Activated CD8-positive, alpha-beta memory T cell treated with anti-CD3 and anti-CD28 coated beads for 36 hours (primary cell): ENCODE measurements around the gene NUP62. TPM values are rescaled to one million over a fixed set of nuclear protein-coding genes. Genes with fewer than 3 reads are reported as not detected.

Experiments
- CTCF ChIA-PET: fragments of 350-600 bp; sonication (Branson Sonifier 250); formaldehyde crosslinking; loops from one replicate; lab custom pipeline; 2021; ENCODE audit warnings: antibody characterized with exemption; lab: Charles Lee
- POLR2A ChIA-PET: fragments of 350-600 bp; sonication (Branson Sonifier 250); formaldehyde crosslinking; loops from one replicate; lab custom pipeline; 2021; ENCODE audit warnings: antibody characterized with exemption; lab: Charles Lee
- total RNA-seq, 2 experiments: library from RNA; stranded (reverse); gene quantifications; one replicate each; pipeline ENCODE4 v1.2.3, GENCODE V29; 2021

NUP62 gene
- total RNA-seq, 2 experiments from 2014 or later = 206 to 216 TPM

DNA sequence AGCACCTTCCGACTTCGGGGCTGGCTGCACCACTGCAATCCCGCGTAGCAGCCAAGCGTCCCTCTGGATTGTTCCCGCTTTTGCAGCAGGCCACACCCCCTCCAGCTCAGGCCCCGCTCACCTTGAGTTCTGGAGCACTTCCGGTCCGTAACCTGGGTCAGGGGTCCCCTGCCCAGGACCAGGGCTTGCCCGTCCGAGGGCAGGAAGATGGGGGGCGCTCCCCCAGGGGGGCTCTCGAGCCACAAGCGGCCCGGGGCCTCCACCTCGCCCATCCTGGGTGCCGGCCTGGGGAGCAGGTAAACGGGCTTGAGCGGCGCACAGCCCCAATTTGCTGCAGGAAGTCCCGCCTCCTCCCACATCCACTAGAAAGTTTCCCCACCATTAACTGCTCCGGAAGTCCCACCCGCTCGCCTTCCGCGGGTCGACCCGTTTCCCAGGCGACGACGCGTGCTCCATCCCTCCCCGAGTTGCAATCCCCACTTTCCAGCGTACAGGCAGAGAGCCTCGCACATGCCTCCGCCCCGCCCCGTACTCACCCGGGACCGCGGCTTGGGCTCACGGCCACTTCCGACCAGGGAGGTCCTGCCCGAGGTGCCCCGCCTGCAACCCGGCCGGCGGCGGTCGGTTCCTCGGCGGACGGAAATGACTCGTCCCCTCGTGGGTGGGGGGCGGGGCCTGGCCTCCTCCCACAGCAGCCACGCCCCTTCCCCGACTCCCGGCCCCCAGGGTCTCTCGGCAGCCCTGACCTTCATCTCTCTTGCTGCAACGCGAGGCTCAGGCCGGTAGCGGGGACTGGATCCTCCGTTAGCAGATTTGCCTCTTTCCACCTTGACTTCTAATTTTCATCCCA, 62.1 kb downstream of the NUP62 start, which contains the start of gene PNKP:
TSS of gene PNKP (minus strand) at position 644 of the 850 bp plus-strand sequence. CDS start at position 272, 372 bp downstream.
- ChIA-PET CTCF (interaction anchor here (0.6 kb wide), 1 partner anchor 469 kb away, joined by 5 read pairs; no protein-coding TSS in a partner anchor), POLR2A (interaction anchor here (0.5 to 1.4 kb wide), 7 partner anchors 9 to 71 kb away, joined by 3 to 9 read pairs (median 4); partner anchors contain the start of gene PTOV1)

DNA sequence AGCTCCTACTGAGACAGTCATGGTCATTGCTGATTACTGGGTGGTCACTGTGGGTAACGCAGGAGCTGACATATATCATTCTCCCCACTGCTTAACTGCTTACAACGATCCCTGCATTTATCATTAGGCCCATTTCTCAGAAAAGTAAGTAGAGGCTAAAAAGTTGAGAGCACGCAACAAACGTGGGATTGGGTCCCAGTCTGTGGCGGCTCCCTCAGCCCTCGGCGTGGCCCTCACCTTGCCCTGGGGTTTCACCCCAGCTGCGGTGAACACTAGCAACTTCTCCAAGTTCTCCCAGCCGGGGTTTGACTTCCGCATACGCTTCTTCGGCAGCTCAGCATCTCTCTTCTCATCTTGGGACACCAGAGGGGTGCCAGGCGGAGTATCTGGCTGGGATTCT, 64.4 kb downstream of the NUP62 start:
- POLR2A ChIA-PET = interaction anchor here (0.6 to 1.7 kb wide), 3 partner anchors 11 to 60 kb away, joined by 3 to 5 read pairs (median 4); partner anchors contain the start of gene PTOV1
- CTCF ChIA-PET = interaction anchor here (0.7 to 1.1 kb wide), 3 partner anchors 63 to 147 kb away, joined by 3 to 5 read pairs (median 3); partner anchors contain the start of genes ATF5 and NUP62

DNA sequence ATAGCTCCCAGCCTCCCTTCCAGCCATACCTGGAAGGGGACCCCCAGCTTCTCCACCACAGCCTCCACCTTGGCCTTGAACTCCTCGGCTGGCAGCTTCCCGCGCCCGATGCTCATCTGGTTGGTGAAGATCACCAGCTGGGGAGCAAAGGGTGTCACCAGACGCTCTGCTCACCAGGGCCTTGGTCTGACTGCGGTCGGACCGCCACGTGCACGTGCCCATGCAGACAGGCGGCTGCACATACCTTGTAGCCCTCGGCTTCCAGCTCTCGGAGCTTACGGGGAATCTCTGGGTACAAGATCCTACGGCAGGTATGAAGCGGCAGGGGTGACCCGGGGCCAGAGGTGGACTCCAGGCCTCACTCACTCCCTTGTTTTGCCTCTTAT, 65.4 kb downstream of the NUP62 start:
- POLR2A ChIA-PET = interaction anchor here (1.4 to 1.7 kb wide), 2 partner anchors 11 to 14 kb away, joined by 5 to 10 read pairs; partner anchors contain the start of gene PTOV1
- CTCF ChIA-PET = interaction anchor here (1.3 kb wide), 1 partner anchor 13 kb away, joined by 4 read pairs; the partner anchor contains the start of gene PTOV1

DNA sequence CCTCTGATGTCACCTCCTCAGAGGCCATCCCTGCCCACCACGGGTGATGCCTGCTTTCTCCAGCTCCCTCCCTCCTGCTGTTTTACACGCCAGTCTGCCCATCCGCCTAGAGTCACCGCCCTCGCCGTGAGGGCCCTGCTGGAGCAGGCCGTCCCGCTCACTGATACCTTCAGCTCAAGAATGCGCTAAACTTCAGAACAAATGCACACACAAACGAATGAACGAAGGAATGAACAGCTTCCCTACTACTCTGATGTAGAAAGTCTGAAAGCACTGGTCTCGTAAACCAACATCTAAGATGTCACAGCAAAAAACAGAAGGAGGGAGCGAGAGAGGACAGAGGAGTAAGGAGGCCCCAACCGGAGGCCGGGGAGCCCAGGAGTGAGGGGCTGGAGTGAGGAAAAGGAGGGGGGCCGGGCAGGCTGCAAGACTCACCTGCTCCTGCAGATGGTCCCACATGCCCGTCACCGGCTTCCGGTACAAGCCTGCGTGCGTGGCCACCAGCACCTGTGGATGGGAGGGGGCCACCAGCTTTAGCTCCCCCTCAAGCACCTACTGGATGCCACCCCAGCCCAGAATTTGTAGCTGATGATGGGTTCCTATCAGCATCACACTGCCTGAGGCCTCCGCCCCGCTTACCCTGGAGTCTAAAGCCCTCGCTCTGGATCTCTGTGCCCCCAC, 65.9 kb downstream of the NUP62 start:
- ChIA-PET CTCF (interaction anchor here (1.3 to 1.6 kb wide), 2 partner anchors 11 to 13 kb away, joined by 3 to 4 read pairs; partner anchors contain the start of gene PTOV1), POLR2A (interaction anchor here (1.4 to 1.7 kb wide), 2 partner anchors 10 to 13 kb away, joined by 5 to 10 read pairs; partner anchors contain the start of gene PTOV1)

DNA sequence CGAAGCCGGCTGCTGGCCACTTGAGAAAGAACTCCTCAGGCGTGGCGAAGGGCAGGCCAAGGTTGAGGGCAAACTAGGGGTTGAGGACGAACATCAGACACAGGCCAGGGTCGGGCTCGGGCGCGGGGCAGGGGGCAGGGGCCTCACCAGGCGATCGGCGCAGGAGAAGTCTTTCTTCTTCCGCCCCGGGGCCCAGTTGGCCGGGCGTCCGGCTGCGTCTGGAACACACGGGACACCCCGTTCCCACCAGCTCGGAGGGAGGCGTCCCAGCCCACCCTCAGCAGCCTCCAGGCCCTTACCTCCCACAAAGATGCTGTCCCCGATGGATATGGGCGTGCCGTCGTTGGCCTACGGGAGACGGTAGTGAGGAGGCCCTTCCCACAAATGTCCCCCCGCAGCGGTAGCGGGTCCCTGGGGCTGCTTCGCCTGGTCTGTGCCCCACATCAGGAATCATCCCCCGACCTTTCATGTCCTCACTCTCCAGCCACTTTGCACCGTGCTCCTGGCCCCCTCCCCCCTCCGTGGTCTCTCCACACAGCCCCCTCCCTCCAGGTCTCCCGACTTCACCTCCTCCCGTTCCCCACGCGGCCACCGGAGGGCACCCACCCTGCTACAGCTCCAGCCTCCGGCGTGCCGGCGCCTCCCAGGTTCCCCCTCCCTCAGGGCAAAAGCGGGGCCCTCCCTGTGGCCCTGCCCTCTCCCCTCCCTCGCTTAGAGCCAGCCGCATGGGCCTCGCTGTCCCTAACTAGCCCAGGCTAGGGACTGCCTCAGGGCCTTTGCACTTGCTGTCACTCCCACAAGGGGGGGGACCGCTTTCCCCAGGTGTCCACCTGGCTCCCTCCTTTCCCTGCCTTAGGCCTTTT, 66.7 kb downstream of the NUP62 start:
- POLR2A ChIA-PET = interaction anchor here (1.4 kb wide), 1 partner anchor 10 kb away, joined by 10 read pairs; no protein-coding TSS in a partner anchor
- CTCF ChIA-PET = interaction anchor here (1.3 to 1.6 kb wide), 2 partner anchors 12 kb away, joined by 3 to 4 read pairs; partner anchors contain the start of gene PTOV1

DNA sequence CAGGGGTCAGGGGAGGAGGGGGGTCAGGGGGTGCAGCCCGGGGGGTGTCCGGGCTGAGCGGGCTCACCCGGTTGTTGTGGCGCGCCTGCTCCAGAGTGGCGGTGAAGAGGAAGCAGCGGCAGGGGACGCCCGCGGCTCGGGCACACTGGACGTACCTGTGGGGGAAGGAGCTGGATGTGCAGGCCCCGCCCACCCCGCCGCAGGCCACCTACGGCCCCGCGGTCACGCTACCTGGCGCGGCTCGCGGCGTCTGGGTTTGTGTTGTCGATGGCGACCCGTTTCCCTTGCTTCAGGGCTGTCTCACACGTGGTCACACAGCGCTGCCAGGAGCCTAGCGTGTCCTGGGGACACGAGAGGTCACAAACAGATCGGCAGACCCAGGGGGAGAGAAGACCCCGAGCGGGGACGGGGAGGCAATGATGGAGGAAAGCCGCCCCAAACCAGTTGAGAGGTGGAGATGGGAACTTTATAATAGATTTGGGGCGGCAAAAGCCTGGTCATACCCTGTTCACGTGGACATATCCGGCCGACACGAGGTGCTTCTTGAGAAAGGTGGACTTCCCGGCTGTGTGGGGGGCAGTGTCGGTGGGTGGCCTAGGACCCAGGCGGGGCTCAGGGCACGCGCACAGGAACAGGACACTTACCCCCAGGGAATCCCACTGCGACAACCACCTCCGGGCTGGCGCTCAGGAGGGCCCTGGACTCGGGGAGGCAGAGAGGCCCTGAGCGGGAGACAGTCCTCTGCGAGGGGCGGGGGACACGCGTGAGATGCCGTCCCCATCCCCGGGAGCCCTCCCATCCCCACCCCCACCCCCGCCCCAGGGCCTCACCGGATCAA, 67.5 kb downstream of the NUP62 start:
- CTCF ChIA-PET = interaction anchor here (1.6 kb wide), 1 partner anchor 13 kb away, joined by 3 read pairs; no protein-coding TSS in a partner anchor

DNA sequence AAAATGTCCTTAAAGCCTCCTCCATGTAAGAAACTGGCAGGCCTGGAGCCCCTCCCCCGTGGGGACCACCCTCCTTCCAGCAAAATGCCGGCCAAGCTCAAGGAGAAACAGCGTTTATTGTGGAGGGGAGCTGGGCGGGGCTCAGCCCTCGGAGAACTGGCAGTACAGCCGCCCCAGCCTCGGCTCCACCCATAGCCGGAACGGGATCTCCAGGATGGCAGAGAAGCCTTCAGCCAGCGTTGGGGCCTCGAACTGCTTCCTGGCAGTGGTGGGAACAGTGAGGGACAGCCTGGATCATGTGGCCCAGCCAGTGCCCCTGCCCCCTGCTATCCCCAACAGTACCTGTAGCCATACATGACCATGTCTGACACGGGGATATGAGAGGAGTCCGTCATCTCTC, 68.2 kb downstream of the NUP62 start:
- ChIA-PET CTCF (no interaction called here), POLR2A (no interaction called here)

More for the DNA sequence above, 67.5 kb downstream of the NUP62 start:
- POLR2A ChIA-PET = no interaction called here

DNA sequence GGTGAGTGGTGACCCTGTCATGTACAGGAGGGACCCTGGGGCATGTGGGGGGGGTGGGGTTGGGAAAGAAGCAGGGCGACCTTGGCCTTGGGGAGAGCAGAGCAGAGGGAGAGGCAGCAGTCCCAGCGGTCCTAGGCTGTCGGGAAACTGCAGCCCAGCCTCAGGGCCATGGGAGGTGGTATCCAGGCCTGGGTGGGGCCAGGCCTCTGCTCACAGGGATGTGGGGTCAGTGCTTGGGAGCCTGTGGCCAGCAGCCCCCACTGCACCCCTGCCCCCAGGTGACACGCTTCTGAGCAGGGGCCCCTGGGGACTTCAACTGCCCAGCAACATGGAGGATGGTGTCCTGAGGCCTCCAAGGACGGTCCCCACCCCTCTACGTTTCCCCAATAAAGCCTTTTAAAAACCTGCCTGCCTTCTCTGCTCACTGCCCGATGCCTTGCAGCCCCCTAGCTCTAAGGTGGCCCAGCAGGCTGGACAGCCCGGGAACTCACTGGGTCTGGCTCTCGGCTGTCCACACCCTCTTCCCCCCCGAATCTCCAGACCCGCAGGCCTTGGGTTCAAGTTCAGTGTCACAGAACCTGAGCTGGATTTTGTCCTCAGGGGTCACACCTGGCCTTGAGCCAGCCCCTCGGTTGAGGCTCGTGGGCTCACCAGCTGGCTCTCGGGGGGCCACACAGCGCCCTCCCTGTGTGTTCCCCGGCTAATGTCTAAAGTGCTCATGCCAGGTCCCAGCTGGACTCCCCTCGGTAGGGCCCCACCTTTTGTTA, 68.8 kb downstream of the NUP62 start:
- ChIA-PET POLR2A (no interaction called here), CTCF (no interaction called here)

DNA sequence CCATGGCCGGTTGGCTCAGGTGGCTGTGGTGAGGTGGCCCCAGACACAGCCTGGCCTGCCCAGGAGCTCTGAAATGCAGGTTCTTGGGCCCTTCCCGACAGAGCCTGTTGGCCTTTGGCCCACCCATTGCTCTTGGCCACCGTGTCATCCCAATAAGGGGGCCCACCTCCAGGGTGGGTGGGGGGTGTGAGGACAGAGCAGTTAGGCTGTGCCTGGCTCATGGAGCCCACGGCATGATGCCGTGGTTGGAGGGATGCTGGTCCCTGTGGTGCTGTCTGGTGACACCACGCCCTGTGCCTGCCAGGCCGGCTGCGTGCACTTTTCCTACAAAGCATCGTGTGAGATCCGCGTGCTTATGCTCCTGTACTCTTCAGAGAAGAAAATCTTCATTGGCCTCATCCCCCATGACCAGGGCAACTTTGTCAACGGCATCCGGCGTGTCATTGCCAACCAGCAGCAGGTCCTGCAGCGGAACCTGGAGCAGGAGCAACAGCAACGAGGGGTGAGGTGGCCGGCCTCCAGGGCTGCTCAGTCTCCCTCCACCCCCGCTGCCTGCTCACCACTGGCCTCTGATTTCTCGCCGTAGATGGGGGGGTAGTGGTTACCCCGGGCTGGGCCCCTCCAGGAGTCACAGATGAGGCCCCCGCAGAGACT, 69.5 kb downstream of the NUP62 start:
- CTCF ChIA-PET = no interaction called here
- POLR2A ChIA-PET = no interaction called here

DNA sequence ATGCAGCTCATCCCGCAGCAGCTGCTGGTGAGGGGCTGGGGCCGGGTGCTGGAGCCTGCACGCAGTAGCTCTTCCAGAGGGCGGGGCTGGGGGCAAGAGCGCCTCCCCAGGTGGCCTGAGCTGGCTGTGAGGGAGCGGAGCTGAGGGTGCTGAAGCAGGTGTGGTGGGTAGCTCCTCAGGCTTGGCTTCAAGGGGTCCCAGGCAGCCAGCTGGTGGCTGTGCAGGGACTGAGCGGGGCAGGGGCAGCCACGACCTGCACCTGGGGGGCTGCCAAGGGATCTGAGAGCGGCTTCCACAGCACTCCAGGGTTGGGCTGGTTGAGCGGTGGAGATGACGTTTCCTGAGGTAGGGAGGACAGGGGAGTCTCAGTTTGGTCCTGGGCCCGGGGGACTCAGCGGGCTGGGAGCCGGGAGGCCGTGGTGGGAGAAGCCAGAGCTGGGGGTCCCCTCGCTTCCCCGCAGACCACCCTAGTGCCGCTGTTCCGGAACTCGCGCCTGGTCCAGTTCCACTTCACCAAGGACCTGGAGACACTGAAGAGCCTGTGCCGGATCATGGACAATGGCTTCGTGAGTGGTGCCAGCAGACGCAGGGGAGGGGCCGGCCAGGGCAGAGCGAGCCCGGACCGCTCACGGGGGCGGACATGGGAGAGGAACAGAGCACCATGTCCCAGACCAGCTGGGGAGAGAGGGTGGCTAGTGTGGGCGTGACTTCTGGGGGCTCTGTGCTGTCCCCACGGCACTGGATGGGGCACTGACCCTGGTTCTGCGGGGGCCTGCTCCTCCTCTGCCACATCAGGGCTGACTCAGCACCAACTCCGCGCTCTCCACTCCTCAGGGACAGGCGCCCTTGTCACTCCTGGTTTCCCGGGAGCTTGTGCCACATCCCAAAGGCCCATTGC, 71.0 kb downstream of the NUP62 start:
- ChIA-PET POLR2A (interaction anchor here (0.6 kb wide), 2 partner anchors 136 to 489 kb away, joined by 3 to 10 read pairs; no protein-coding TSS in a partner anchor), CTCF (no interaction called here)

DNA sequence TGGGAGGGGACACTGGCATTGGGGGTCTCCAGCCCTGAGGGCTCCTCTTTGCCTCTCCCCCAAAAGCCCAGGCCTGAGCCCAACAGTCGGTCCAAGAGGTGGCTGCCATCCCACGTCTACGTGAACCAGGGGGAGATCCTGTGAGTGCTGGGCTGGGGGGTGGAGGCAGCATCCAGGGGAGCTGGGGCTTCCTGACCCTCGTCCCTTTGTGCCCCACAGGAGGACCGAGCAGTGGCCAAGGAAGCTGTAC, 71.5 kb downstream of the NUP62 start:
- ChIA-PET CTCF (no interaction called here), POLR2A (no interaction called here)

DNA sequence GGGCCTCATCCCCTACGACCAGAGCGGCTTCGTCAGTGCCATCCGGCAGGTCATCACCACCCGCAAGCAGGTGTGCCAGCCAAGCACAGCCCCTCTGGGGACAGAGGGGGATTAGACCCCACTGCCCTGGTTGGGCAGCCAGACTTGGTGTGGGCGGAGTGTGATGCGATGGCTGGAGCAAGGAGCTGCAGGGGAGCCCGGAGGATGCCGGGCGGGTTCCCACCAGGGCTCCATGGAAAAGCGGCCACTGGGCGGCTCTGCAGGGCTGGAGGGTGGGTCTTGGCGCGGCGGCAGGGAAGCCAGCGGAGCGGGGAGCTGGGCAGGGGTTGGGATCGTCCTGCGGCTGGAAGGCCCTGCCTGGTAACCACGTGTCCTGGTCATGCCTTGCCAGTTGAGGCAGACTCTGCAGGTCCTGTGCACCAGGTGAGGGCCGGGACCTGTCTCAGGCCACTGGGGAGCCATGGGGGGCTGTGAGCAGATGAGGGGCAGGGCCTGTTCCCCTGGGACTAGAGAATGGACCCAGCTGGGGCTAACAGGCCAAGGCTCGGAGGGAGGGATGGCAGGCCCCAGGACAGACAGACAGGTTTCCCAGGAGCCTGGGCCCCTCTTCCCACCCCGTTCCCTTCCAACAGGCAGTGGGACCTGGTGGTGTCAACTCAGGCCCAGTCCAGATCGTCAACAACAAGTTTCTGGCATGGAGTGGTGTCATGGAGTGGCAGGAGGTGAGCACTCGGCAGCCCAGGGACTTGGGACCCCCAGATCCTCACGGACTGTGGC, 72.1 kb downstream of the NUP62 start:
- ChIA-PET POLR2A (no interaction called here), CTCF (no interaction called here)
